Measurements from ENCODE around the gene PIK3CB. TPM values are rescaled to one million over a fixed set of nuclear protein-coding genes. Genes with fewer than 3 reads are reported as not detected.
"Not testable (repeated sequence)": the region's sequence is repeated elsewhere in the genome, so short reads cannot be mapped to it uniquely, and the experiment has no call there.

Gene PIK3CB
- polyA plus RNA-seq, 6 donors from 2014 or later: 3.0 to 15.2 (median 10.9) TPM

- H3K4me3 Mint-ChIP-seq: no peak overlapping the region
- H3K27me3 Mint-ChIP-seq: no peaks in the 10 kb centered on the region
- ATAC-seq (ENCODE audit: low read depth in 2 of 2) (no peak), DNase-seq (no peak)
- no peaks in the 10 kb centered on the region for H3K9me3 Mint-ChIP-seq
- peaks cover 0 to 10% (median 2%) of the 10 kb centered on the region in 3 donors for H3K4me1 Mint-ChIP-seq
- no peak overlapping the region for H3K27ac Mint-ChIP-seq
- no peaks in the 10 kb centered on the region for H3K36me3 Mint-ChIP-seq
Measured at GRCh38 chr3:138615462-138615861, 219.3 kb downstream of the PIK3CB start.

GRCh38 chr3:138609898-138610266 is 224.8 kb downstream of the PIK3CB start:
- peak overlapping the region; percentile 73 to 99 (median 90) for H3K27ac Mint-ChIP-seq
- ATAC-seq (ENCODE audit: low read depth in 2 of 2) (no peak), DNase-seq (no peak)
- H3K4me1 Mint-ChIP-seq: peaks cover 15 to 16% (median 16%) of the 10 kb centered on the region in 3 donors
- no peaks in the 10 kb centered on the region for H3K27me3 Mint-ChIP-seq
- H3K9me3 Mint-ChIP-seq: no peaks in the 10 kb centered on the region
- H3K4me3 Mint-ChIP-seq: peak overlapping the region; percentile 87 to 99 (median 91)
- H3K36me3 Mint-ChIP-seq: peaks cover 0 to 7% of the 10 kb centered on the region in 2 donors

GRCh38 chr3:138608322-138609135 is 226.2 kb downstream of the PIK3CB start, which contains the start of gene FAIM:
FAIM (plus strand) TSS chr3:138608771; CDS start chr3:138619727, 10,956 bp downstream.
- Mint-ChIP-seq H3K27me3 (no peaks in the 10 kb centered on the region), H3K4me1 (peaks cover 15 to 16% (median 16%) of the 10 kb centered on the region in 3 donors), H3K4me3 (peak within 1 kb of the TSS; percentile 87 to 99 (median 91)), H3K27ac (peak within 1 kb of the TSS; percentile 87 to 99 (median 93)), H3K36me3 (peaks cover 0 to 7% of the 10 kb centered on the region in 2 donors), H3K9me3 (peaks cover 0 to 3% (median 0%) of the 10 kb centered on the region in 7 donors)
- peak; percentile 80 for ATAC-seq (ENCODE audit: low read depth in 2 of 2)
- peak; percentile 64 for DNase-seq

GRCh38 chr3:138604106-138604595 is 230.6 kb downstream of the PIK3CB start:
- ATAC-seq (ENCODE audit: low read depth in 2 of 2); H3K4me1 Mint-ChIP-seq; H3K4me3 Mint-ChIP-seq; H3K36me3 Mint-ChIP-seq; DNase-seq; H3K9me3 Mint-ChIP-seq: not testable (repeated sequence)
- Mint-ChIP-seq H3K27me3 (peaks cover 0 to 10% (median 0%) of the 10 kb centered on the region in 3 donors), H3K27ac (peak overlapping the region in 1 of 6 donors; percentile 48)

Other genes with a start within 250 kb of the PIK3CB start
- gene CEP70, start 240.7 kb downstream of the PIK3CB start, polyA plus RNA-seq (ENCODE audit: low read depth in 6 of 6): 1 to 10 TPM; 2.3 to 4.9 (median 2.8) TPM
- gene FAIM, start 226.2 kb downstream of the PIK3CB start, polyA plus RNA-seq (ENCODE audit: low read depth in 6 of 6): 10 to 100 TPM in 3 of 6 donors, 1 to 10 TPM in 3; 8.1 to 11.7 (median 9.7) TPM
- not detected for gene FOXL2, start 112.2 kb upstream of the PIK3CB start, polyA plus RNA-seq (ENCODE audit: low read depth in 6 of 6)
- gene FOXL2NB, start 112.3 kb upstream of the PIK3CB start, polyA plus RNA-seq (ENCODE audit: low read depth in 6 of 6): not detected
- not detected for gene PRR23A, start 171.3 kb upstream of the PIK3CB start, polyA plus RNA-seq (ENCODE audit: low read depth in 6 of 6)
- not detected for gene PRR23B, start 186.0 kb upstream of the PIK3CB start, polyA plus RNA-seq (ENCODE audit: low read depth in 6 of 6)
- gene PRR23C, start 210.0 kb upstream of the PIK3CB start, polyA plus RNA-seq (ENCODE audit: low read depth in 6 of 6): not detected